ENCODE measurements around the gene OR56A5.
"Not testable (repeated sequence)": the region's sequence is repeated elsewhere in the genome, so short reads cannot be mapped to it uniquely, and the experiment has no call there.

The OR56A5 gene

DNA sequence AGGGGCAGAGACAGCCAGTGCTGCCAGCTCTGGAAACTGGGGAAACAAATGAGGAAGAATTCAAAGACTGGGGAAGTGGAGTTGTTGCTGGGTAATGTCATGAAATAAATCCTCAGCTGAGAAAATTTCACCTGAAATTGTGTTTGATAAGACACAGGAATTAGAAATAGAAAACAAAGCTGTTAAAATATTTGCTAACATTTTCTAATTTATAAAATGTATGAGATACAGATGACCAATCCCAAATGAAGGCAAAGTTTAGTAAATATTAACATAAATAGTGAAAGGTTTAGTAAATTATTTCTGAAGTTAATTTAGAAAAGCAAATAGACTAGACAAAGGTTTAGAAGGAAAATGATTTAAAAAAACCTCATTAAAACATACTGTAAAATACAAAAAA is at the start of gene OR56A5:
Gene OR56A5 (minus strand): TSS at position 101 of the 400 bp plus-strand sequence. CDS start 0 bp downstream, at position 101.
- no peak for DNase-seq (ENCODE audit: low spot score)

- no peak for DNase-seq (ENCODE audit: low spot score)
These were observed 44.7 kb upstream of the OR56A5 start for GRCh38 chr11:6013042-6013441.

- DNase-seq (ENCODE audit: low spot score), result no peak
These were observed 43.9 kb upstream of the OR56A5 start for GRCh38 chr11:6012035-6012668.

DNA sequence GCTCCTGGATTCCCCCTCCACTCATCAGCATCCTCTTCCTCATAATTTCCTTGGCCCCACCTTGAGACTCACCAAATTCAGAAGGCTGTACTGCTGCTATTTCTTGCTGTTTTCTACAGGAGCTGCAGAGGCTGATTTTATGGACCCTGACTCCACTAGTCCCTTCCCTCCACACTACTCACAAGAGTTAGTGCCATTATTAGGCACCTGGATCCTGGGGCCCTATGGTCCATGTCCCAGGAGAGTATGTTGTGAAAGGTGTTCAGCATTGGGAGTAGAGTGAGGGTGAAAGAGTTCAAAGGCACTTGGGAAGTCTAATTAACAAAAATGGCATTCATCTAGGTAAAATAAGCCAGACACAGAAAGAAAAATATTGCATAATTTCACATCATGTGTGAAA is 38.6 kb upstream of the OR56A5 start, which contains the start of gene OR56A4:
Gene OR56A4 (minus strand): TSS at position 101 of the 400 bp plus-strand sequence. CDS start 3,954 bp downstream, outside the sequence.
- no peak for DNase-seq (ENCODE audit: low spot score)

DNA sequence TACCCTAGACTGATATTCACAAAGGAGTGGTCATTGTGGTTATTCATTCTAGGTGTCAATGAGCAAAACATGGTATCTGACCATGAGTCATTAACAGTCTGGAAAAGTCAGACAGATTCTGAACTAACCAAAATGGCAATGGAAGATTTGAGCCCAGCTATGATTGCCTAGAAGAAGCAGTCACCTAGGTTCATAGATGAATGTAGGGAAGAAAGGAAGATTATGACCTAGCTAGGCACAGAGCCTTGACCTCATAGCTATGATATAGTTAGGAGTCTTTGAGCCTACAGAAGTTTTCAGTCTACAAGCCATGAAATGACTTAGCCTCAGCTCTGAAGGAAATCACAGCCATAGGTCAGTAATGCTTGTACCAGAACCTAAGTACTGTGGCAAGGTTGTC is 38.1 kb upstream of the OR56A5 start:
- DNase-seq (ENCODE audit: low spot score), result no peak

DNA sequence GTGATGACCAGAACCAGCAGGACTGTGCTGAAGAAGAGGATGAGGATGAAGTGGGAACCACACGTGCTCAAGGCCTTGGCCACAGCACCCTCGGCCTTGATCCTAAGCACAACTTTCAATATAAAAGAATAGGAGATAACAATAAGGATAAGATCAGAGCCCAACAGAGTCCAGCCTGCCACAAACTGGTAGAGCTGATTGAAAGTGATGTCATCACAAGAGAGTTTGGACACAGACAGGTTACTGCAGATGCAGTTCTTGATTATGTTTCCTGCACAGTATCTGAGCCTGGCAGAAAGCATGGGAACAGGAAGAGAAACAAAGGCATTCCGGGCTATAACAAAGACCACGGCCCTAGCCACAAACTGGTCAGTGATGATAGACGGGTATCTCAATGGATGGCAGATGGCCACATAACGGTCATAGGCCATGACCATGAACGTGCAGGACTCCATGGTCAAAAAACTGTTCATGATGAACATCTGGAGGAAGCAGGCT is 34.0 kb upstream of the OR56A5 start:
- DNase-seq (ENCODE audit: low spot score), result no peak

GRCh38 chr11:5994791-5995190 is 26.5 kb upstream of the OR56A5 start:
- no peak for DNase-seq (ENCODE audit: low spot score)

GRCh38 chr11:5992604-5993251 is 24.4 kb upstream of the OR56A5 start:
- DNase-seq (ENCODE audit: low spot score), result no peak

DNA sequence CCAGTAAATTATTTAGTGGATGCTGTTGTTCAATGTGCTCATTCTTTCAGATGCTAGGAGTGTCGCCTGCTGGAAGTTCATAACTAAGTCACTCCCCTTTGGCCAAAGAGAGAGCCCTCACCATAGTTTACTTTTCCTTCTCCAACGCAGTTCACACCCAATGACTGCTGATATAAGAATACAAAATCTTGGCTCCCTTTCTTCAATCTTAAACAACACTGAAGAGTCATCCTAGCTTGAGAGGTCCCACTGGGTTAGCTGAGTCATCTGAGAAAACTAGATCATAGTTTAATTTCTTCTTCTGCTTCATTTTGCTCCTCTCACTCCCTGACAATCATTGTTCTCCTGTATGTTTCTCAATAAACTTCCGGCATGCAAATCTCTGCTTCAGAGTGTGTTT is 23.9 kb upstream of the OR56A5 start:
- DNase-seq (ENCODE audit: low spot score), result no peak

DNA sequence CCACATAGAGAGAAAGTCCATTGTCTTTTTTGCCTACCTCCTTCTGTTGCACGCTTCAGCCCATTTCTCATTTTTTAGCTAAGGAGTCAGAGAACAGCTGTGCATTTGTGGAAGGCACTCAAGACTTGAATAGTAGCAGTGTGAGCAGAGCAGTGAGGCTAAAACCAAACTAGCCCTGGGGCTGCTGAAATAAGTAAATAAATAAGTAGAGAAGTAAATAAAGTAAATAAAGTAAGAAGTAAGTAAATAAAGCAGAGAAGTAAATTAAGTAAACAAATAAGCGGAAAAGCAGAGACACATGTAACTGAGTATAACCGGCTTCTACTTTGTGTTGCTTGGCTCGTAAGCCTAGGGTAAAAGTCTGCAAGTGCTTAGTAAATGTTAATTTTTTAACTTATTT is 20.9 kb upstream of the OR56A5 start:
- no peak for DNase-seq (ENCODE audit: low spot score)

DNA sequence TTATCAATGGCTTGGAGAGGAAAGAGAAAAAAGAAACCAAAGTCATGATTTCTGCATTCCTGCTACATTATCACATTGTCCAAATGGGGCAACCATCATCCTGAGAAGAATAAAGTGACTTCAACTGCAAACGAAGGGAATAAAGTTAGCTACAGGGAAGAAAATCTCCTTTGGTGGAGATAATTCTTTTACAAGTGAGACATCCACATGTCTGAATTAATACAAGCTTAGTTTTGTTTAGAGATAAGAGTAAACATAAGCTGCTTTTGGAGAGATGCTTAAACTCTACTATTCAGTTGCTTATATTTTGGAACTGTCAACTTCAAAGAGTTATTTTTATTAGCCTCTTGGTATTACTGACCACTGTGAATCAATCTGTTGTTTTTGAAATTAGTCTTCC is 18.6 kb upstream of the OR56A5 start, which contains the start of gene OR52L1:
Gene OR52L1 (minus strand): TSS at position 101 of the 400 bp plus-strand sequence. CDS start 55 bp downstream, at position 46.
- no peak for DNase-seq (ENCODE audit: low spot score)

GRCh38 chr11:5983443-5983842 is 15.1 kb upstream of the OR56A5 start:
- DNase-seq (ENCODE audit: low spot score), result no peak

- no peak for DNase-seq (ENCODE audit: low spot score)
These were observed 5.2 kb upstream of the OR56A5 start for GRCh38 chr11:5973530-5973929.

GRCh38 chr11:5967708-5968107 is 586 bp downstream of the OR56A5 start:
- no peak for DNase-seq (ENCODE audit: low spot score)

GRCh38 chr11:5966958-5967357 is 1.3 kb downstream of the OR56A5 start:
- no peak for DNase-seq (ENCODE audit: low spot score)

DNA sequence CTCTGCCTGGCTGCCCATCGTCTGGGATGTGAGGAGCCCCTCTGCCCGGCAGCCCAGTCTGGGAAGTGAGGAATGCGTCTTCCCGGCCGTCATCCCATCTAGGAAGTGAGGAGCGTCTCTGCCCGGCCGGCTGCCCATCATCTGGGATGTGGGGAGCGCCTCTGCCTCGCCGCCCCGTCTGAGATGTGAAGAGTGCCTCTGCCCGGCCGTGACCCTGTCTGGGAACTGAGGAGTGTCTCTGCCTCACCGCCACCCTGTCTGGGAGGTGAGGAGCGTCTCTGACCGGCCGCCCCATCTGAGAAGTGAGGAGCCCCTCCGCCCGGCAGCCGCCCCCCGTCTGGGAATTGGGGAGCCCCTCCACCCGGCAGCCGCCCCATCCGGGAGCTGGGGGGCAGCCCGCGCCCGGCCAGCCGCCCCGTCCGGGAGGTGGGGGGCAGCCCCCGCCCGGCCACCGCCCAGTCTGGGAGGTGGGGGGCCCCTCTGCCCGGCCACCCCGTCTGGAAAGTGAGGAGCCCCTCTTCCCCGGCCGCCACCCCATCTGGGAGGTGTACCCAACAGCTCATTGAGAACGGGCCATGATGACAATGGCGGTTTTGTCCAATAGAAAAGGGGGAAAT is 7.5 kb downstream of the OR56A5 start:
- not testable (repeated sequence) for DNase-seq (ENCODE audit: low spot score)

- no peak for DNase-seq (ENCODE audit: low spot score)
These were observed 12.7 kb downstream of the OR56A5 start for GRCh38 chr11:5955586-5955985.

- no peak for DNase-seq (ENCODE audit: low spot score)
These were observed 26.3 kb downstream of the OR56A5 start, which contains the start of gene OR56A3 for GRCh38 chr11:5941951-5942350. Gene OR56A3 (plus strand): TSS chr11:5942251. CDS start chr11:5947347, 5,096 bp downstream.

DNA sequence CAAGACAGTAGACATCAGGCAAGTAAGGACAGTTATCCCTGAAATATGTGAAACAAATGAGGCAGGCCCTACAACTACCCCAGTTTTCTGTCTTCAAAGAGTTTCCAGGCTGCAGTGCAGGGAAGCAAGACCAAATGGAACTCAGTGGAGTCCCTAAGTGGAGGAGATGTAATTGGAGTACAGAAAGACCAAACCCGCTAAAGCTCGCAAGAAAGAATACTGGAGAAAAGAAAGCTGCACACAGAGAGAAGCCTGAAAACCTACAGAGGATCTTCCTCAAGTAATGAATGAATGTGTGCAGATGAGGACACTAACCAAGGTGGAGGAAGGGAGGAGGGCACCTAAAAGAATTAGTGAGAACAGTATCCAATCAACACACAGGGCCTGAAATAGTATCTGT is 27.5 kb downstream of the OR56A5 start:
- DNase-seq (ENCODE audit: low spot score), result no peak

- no peak for DNase-seq (ENCODE audit: low spot score)
These were observed 29.7 kb downstream of the OR56A5 start for GRCh38 chr11:5938603-5938965.

GRCh38 chr11:5937868-5938602 is 30.3 kb downstream of the OR56A5 start:
- DNase-seq (ENCODE audit: low spot score), result no peak

DNA sequence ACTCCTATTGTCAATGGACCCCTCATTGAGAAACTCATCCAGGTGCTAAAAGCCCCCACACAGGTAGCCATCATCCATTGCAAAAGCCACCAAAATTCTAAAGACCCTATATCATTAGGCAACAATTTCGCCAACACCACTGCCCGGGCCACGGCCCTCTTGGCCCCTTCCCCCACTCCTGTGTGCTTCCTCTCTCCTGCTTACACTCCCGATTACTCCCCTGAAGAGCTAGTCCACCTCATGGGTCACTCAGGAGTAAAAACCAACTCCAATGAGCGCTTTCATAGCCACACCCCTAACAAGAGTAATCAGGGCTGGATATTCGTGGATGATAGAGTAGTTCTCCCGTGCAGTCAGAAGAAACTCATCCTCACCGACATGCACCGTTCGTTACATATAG is 35.2 kb downstream of the OR56A5 start:
- DNase-seq (ENCODE audit: low spot score), result no peak
